HEK293 (cell line): ENCODE data around the gene MSH2.
"Not testable (repeated sequence)": the region's sequence is repeated elsewhere in the genome, so short reads cannot be mapped to it uniquely, and the experiment has no call there.

Experiments
- CTCF ChIA-PET: fragments of 350-600 bp; formaldehyde crosslinking; extraction: SDS; loops from one replicate; lab custom pipeline; 2021; ENCODE audit warnings: antibody characterized with exemption; lab: Yijun Ruan, JAX
- POLR2A ChIA-PET: fragments of 300-600 bp; formaldehyde crosslinking; extraction: SDS; loops from one replicate; lab custom pipeline; 2020; ENCODE audit warnings: antibody characterized with exemption, inconsistent platforms; lab: Yijun Ruan, JAX
- H3K27ac ChIP-seq: fragments of 200-500 bp; sonication (Bioruptor generic); 2 replicates; pipeline ENCODE4 v1.5.1; 2014; ENCODE audit warnings: low read depth, low read length, control low read depth, inconsistent platforms; ENCODE audit errors: extremely low read depth
- H3K36me3 ChIP-seq, 2 experiments: fragments of 200-500 bp in 1 of 2; sonication (Bioruptor generic) in 1 of 2; 1 replicate in 1 of 2; 2 replicates in 1 of 2; pipeline ENCODE4 v1.5.1; 2014 to 2017; ENCODE audit warnings: inconsistent platforms in 2 of 2, low read length in 2 of 2; ENCODE audit not compliant: control insufficient read depth in 2 of 2, insufficient read depth in 1 of 2
- H3K4me1 ChIP-seq: fragments of 200-500 bp; sonication (Bioruptor generic); 2 replicates; pipeline ENCODE4 v1.5.1; 2014; ENCODE audit warnings: mild to moderate bottlenecking, low read length, inconsistent platforms; ENCODE audit not compliant: control insufficient read depth, insufficient read depth
- H3K4me3 ChIP-seq: 2 replicates; pipeline ENCODE4 v1.5.1; 2011; ENCODE audit warnings: low read depth, mild to moderate bottlenecking, control low read depth, low read length, moderate library complexity
- H3K9me3 ChIP-seq: fragments of 200-500 bp; sonication (Bioruptor generic); 2 replicates; pipeline ENCODE4 v1.5.1; 2014; ENCODE audit warnings: low read depth, low read length, inconsistent platforms; ENCODE audit not compliant: control insufficient read depth, insufficient read depth
- EGR2 ChIP-seq: fragments of 450-650 bp; formaldehyde crosslinking; IDR thresholded peaks from 2 replicates; pipeline ENCODE4 v1.5.1; 2016; ENCODE audit warnings: low read depth, missing biosample characterization, missing genetic modification characterization
- GFI1B ChIP-seq: fragments of 450-650 bp; formaldehyde crosslinking; IDR thresholded peaks from 2 replicates; pipeline ENCODE4 v1.5.1; 2016; ENCODE audit warnings: missing biosample characterization, missing genetic modification characterization
- SCRT1 ChIP-seq: fragments of 450-650 bp; formaldehyde crosslinking; IDR thresholded peaks from 2 replicates; pipeline ENCODE4 v1.5.1; 2016; ENCODE audit warnings: missing biosample characterization, missing genetic modification characterization, borderline replicate concordance
- SCRT2 ChIP-seq: fragments of 450-650 bp; formaldehyde crosslinking; IDR thresholded peaks from 2 replicates; pipeline ENCODE4 v1.5.1; 2016; ENCODE audit warnings: missing biosample characterization, missing genetic modification characterization
- SP7 ChIP-seq: fragments of 450-650 bp; formaldehyde crosslinking; IDR thresholded peaks from 2 replicates; pipeline ENCODE4 v1.5.1; 2016; ENCODE audit warnings: missing biosample characterization, missing genetic modification characterization
- TRIM28 ChIP-seq: IDR thresholded peaks from 2 replicates; pipeline ENCODE4 v1.6.1; 2011; ENCODE audit warnings: low read length, control low read depth, borderline replicate concordance
- ZBTB21 ChIP-seq: fragments of 450-650 bp; formaldehyde crosslinking; IDR thresholded peaks from 2 replicates; pipeline ENCODE4 v1.5.1; 2017; ENCODE audit warnings: missing biosample characterization, missing genetic modification characterization
- ZBTB8A ChIP-seq: fragments of 450-650 bp; formaldehyde crosslinking; IDR thresholded peaks from 2 replicates; pipeline ENCODE4 v1.5.1; 2016; ENCODE audit warnings: missing biosample characterization, missing genetic modification characterization
- ZFP41 ChIP-seq: fragments of 450-650 bp; formaldehyde crosslinking; IDR thresholded peaks from 2 replicates; pipeline ENCODE4 v1.5.1; 2016; ENCODE audit warnings: missing biosample characterization, missing genetic modification characterization, borderline replicate concordance
- ZNF132 ChIP-seq: fragments of 450-650 bp; formaldehyde crosslinking; IDR thresholded peaks from 2 replicates; pipeline ENCODE4 v1.5.1; 2017; ENCODE audit warnings: missing biosample characterization, missing genetic modification characterization, borderline replicate concordance
- ZNF140 ChIP-seq: fragments of 450-650 bp; formaldehyde crosslinking; IDR thresholded peaks from 2 replicates; pipeline ENCODE4 v1.5.1; 2016; ENCODE audit warnings: missing biosample characterization, missing genetic modification characterization
- ZNF146 ChIP-seq: fragments of 450-650 bp; formaldehyde crosslinking; IDR thresholded peaks from 2 replicates; pipeline ENCODE4 v1.5.1; 2016; ENCODE audit warnings: missing biosample characterization, missing genetic modification characterization
- ZNF19 ChIP-seq: fragments of 450-650 bp; formaldehyde crosslinking; IDR thresholded peaks from 2 replicates; pipeline ENCODE4; 2016; ENCODE audit warnings: missing biosample characterization, missing genetic modification characterization, low read depth
- ZNF292 ChIP-seq: fragments of 450-650 bp; formaldehyde crosslinking; IDR thresholded peaks from 2 replicates; pipeline ENCODE4 v1.5.1; 2016; ENCODE audit warnings: low read depth, missing biosample characterization, missing genetic modification characterization, borderline replicate concordance
- ZNF416 ChIP-seq: fragments of 450-650 bp; formaldehyde crosslinking; IDR thresholded peaks from 2 replicates; pipeline ENCODE4 v1.5.1; 2016; ENCODE audit warnings: missing biosample characterization, missing genetic modification characterization
- ZNF529 ChIP-seq: fragments of 450-650 bp; formaldehyde crosslinking; IDR thresholded peaks from 2 replicates; pipeline ENCODE4 v1.5.1; 2017; ENCODE audit warnings: missing genetic modification characterization, missing biosample characterization; ENCODE audit not compliant: insufficient replicate concordance
- ZNF76 ChIP-seq: fragments of 450-650 bp; formaldehyde crosslinking; IDR thresholded peaks from 2 replicates; pipeline ENCODE4; 2016; ENCODE audit warnings: low read depth, missing biosample characterization, missing genetic modification characterization, borderline replicate concordance
- ZNF776 ChIP-seq: fragments of 450-650 bp; formaldehyde crosslinking; IDR thresholded peaks from 2 replicates; pipeline ENCODE4 v1.5.0; 2017; ENCODE audit warnings: missing biosample characterization, missing genetic modification characterization, borderline replicate concordance
- TF ChIP-seq, protein P1 (sequence below): fragments of 450-650 bp; formaldehyde crosslinking; conservative IDR thresholded peaks from 2 replicates; pipeline ENCODE4 v1.5.1; 2016; ENCODE audit warnings: low read depth, missing biosample characterization, missing genetic modification characterization
- TF ChIP-seq, protein P2 (sequence below): fragments of 450-650 bp; IDR thresholded peaks from 2 replicates; pipeline ENCODE4 v1.5.1; 2018; ENCODE audit warnings: missing biosample characterization, missing genetic modification characterization
- TF ChIP-seq, protein P3 (sequence below): fragments of 450-650 bp; formaldehyde crosslinking; IDR thresholded peaks from 2 replicates; pipeline ENCODE4 v1.5.1; 2016; ENCODE audit warnings: missing biosample characterization, missing genetic modification characterization
- TF ChIP-seq, protein P4 (sequence below): fragments of 450-650 bp; formaldehyde crosslinking; IDR thresholded peaks from 2 replicates; pipeline ENCODE4 v1.5.1; 2016; ENCODE audit warnings: missing biosample characterization, missing genetic modification characterization
- TF ChIP-seq, protein P5 (sequence below): fragments of 450-650 bp; formaldehyde crosslinking; IDR thresholded peaks from 2 replicates; pipeline ENCODE4 v1.5.1; 2016; ENCODE audit warnings: missing biosample characterization, missing genetic modification characterization

The MSH2 gene

GRCh38 chr2:47452761-47453160, 49.8 kb downstream of the MSH2 start (continued):
- TF ChIP-seq ZNF292 (tag by site-specific recombination), result no peak
- TF ChIP-seq ZNF76, result no peak

GRCh38 chr2:47454818-47455217, 51.9 kb downstream of the MSH2 start:
- peaks cover 18 to 21% of the 10 kb centered on the region in 2 experiments for H3K36me3 ChIP-seq
- CTCF ChIA-PET, result not testable (repeated sequence)

DNA sequence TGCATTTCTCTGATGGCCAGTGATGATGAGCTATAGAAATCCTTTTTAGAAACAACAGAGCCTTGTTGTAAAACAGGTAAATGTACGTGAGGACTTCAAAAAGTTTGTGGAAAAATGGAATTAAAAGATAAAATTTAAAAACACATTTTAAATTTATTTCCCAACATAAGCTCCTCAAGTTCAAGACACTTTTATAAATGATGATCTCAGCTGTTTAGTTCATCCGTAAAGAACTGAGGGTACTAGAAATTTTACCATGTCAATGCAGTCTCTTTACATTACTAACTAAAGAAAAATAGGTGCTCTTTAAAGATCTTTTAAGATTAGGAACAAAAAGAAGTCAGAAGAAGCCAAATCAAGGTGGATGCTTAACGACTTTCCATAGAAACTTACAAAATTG, 52.5 kb downstream of the MSH2 start:
- H3K4me1 ChIP-seq, result no peaks in the 10 kb centered on the region
- H3K9me3 ChIP-seq, result no peaks in the 10 kb centered on the region
- ChIA-PET POLR2A (no interaction called here), CTCF (no interaction called here)
- TF ChIP-seq ZNF416 (tag by site-specific recombination), result no peak
- TF ChIP-seq ZNF529 (tag by site-specific recombination), result no peak
- TF ChIP-seq, protein P1, sequence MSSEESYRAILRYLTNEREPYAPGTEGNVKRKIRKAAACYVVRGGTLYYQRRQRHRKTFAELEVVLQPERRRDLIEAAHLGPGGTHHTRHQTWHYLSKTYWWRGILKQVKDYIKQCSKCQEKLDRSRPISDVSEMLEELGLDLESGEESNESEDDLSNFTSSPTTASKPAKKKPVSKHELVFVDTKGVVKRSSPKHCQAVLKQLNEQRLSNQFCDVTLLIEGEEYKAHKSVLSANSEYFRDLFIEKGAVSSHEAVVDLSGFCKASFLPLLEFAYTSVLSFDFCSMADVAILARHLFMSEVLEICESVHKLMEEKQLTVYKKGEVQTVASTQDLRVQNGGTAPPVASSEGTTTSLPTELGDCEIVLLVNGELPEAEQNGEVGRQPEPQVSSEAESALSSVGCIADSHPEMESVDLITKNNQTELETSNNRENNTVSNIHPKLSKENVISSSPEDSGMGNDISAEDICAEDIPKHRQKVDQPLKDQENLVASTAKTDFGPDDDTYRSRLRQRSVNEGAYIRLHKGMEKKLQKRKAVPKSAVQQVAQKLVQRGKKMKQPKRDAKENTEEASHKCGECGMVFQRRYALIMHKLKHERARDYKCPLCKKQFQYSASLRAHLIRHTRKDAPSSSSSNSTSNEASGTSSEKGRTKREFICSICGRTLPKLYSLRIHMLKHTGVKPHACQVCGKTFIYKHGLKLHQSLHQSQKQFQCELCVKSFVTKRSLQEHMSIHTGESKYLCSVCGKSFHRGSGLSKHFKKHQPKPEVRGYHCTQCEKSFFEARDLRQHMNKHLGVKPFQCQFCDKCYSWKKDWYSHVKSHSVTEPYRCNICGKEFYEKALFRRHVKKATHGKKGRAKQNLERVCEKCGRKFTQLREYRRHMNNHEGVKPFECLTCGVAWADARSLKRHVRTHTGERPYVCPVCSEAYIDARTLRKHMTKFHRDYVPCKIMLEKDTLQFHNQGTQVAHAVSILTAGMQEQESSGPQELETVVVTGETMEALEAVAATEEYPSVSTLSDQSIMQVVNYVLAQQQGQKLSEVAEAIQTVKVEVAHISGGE (tag by site-specific recombination), result no peak
- TF ChIP-seq EGR2 (tag by site-specific recombination), result no peak
- TF ChIP-seq TRIM28, result no peak
- TF ChIP-seq, protein P2, sequence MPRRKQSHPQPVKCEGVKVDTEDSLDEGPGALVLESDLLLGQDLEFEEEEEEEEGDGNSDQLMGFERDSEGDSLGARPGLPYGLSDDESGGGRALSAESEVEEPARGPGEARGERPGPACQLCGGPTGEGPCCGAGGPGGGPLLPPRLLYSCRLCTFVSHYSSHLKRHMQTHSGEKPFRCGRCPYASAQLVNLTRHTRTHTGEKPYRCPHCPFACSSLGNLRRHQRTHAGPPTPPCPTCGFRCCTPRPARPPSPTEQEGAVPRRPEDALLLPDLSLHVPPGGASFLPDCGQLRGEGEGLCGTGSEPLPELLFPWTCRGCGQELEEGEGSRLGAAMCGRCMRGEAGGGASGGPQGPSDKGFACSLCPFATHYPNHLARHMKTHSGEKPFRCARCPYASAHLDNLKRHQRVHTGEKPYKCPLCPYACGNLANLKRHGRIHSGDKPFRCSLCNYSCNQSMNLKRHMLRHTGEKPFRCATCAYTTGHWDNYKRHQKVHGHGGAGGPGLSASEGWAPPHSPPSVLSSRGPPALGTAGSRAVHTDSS (tag by site-specific recombination), result no peak
- no peak for TF ChIP-seq ZNF292 (tag by site-specific recombination)
- TF ChIP-seq, protein P3, sequence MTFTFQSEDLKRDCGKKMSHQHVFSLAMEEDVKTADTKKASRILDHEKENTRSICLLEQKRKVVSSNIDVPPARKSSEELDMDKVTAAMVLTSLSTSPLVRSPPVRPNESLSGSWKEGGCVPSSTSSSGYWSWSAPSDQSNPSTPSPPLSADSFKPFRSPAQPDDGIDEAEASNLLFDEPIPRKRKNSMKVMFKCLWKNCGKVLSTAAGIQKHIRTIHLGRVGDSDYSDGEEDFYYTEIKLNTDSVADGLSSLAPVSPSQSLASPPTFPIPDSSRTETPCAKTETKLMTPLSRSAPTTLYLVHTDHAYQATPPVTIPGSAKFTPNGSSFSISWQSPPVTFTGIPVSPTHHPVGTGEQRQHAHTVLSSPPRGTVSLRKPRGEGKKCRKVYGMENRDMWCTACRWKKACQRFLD, result no peak
- no peak for TF ChIP-seq ZNF776 (tag by site-specific recombination)
- TF ChIP-seq, protein P4, sequence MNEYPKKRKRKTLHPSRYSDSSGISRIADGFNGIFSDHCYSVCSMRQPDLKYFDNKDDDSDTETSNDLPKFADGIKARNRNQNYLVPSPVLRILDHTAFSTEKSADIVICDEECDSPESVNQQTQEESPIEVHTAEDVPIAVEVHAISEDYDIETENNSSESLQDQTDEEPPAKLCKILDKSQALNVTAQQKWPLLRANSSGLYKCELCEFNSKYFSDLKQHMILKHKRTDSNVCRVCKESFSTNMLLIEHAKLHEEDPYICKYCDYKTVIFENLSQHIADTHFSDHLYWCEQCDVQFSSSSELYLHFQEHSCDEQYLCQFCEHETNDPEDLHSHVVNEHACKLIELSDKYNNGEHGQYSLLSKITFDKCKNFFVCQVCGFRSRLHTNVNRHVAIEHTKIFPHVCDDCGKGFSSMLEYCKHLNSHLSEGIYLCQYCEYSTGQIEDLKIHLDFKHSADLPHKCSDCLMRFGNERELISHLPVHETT (tag by site-specific recombination), result no peak
- TF ChIP-seq ZNF140 (tag by site-specific recombination), result no peak
- no peak for TF ChIP-seq SCRT1 (tag by site-specific recombination)
- TF ChIP-seq ZBTB8A (tag by site-specific recombination), result no peak
- TF ChIP-seq ZNF132 (tag by site-specific recombination), result no peak
- TF ChIP-seq GFI1B (tag by site-specific recombination), result no peak
- no peak for TF ChIP-seq SP7
- TF ChIP-seq ZNF19 (tag by site-specific recombination), result no peak
- no peak for TF ChIP-seq ZBTB21 (tag by site-specific recombination)
- TF ChIP-seq, protein P5, sequence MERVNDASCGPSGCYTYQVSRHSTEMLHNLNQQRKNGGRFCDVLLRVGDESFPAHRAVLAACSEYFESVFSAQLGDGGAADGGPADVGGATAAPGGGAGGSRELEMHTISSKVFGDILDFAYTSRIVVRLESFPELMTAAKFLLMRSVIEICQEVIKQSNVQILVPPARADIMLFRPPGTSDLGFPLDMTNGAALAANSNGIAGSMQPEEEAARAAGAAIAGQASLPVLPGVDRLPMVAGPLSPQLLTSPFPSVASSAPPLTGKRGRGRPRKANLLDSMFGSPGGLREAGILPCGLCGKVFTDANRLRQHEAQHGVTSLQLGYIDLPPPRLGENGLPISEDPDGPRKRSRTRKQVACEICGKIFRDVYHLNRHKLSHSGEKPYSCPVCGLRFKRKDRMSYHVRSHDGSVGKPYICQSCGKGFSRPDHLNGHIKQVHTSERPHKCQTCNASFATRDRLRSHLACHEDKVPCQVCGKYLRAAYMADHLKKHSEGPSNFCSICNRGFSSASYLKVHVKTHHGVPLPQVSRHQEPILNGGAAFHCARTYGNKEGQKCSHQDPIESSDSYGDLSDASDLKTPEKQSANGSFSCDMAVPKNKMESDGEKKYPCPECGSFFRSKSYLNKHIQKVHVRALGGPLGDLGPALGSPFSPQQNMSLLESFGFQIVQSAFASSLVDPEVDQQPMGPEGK, result no peak
- no peak for TF ChIP-seq ZFP41 (tag by site-specific recombination)
- H3K27ac ChIP-seq, result no peak overlapping the region
- H3K36me3 ChIP-seq, result peaks cover 17 to 20% of the 10 kb centered on the region in 2 experiments
- no peak overlapping the region for H3K4me3 ChIP-seq

More at GRCh38 chr2:47454818-47455217, 51.9 kb downstream of the MSH2 start:
- TF ChIP-seq SCRT2 (tag by site-specific recombination) (peak; percentile 40; the same call in 1 of the 2 replicates), ZNF146 (tag by site-specific recombination) (peak; percentile 91)
- H3K9me3 ChIP-seq, POLR2A ChIA-PET, H3K27ac ChIP-seq, H3K4me1 ChIP-seq, H3K4me3 ChIP-seq: not testable (repeated sequence)
